A549 treated with GW870086 at 1 μM for 4 hours (cell line): ENCODE results near the gene SLC30A4. TPM values are rescaled to one million over a fixed set of nuclear protein-coding genes. Genes with fewer than 3 reads are reported as not detected.

Experiments used
- total RNA-seq: library from RNA; stranded (reverse); fragments of 200-300 nt; extraction: Qiagen RNA extraction; gene quantifications from 5 replicates; pipeline ENCODE4 v1.2.3, GENCODE V29; 2022; ENCODE audit warnings: low read depth

The SLC30A4 gene
- 1.6 to 2.0 TPM (median 1.9 TPM) in 5 replicates for total RNA-seq

DNA sequence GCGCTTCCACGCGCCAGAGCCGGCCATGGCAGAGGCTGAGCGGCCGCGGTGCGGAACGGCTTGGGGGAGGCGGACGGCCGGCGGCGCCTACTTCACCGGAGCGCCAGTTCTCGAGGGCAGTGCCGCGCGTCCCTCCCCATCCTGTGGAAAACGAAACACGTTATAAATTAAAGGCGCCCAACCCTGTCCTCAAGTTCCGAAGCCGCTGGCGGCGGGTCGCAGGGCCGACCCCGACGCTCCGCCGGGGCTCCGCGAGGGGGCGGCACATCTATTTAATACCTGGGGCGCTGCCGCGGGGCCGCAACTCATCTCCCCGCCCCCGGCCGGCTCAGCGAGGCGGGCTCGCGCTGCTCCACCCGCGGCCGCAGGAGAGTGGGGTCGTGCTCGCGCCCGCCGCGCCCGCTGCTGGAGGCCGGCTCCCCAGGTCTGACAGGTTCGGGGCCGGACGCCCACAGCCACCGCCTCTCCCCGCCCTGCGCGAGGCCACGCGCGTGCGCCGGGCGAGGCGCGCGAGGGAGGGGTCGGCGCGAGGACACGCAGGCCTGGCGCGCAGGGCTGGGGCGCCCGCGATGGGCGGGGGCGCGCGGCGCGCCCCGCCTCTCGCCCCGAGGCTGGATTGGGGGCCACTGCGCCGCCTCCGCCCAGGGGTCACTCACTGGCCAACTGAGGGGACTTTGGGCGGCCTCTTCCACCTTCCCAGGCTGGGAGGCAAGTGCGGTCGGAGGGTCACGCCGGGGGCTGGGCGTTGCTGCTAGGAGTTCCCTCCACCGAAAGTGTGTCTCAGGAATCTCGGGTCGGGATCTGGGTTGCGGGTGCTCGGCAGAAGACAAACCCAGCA lies at the start of gene SLC30A4:
SLC30A4 (minus strand) TSS at position 428 of the 838 bp plus-strand sequence; CDS start at position 27, 401 bp downstream.

Other genes starting within 250 kb of the SLC30A4 start
- 1.9 to 3.5 TPM (median 2.6 TPM) in 5 replicates for gene GATM, start 144.2 kb downstream of the SLC30A4 start, total RNA-seq
- gene BLOC1S6, start 64.6 kb upstream of the SLC30A4 start, total RNA-seq: 18.0 to 22.6 TPM (median 20.2 TPM) in 5 replicates
- gene SQOR, start 112.3 kb upstream of the SLC30A4 start, total RNA-seq: 102 to 107 TPM (median 104 TPM) in 5 replicates